Measurements from ENCODE around the gene CHGA. TPM values are rescaled to one million over a fixed set of nuclear protein-coding genes. Genes with fewer than 3 reads are reported as not detected.

Gene CHGA
- total and polyA plus RNA-seq, 4 donors: 0.47 to 4.4 (median 0.82) TPM

DNA sequence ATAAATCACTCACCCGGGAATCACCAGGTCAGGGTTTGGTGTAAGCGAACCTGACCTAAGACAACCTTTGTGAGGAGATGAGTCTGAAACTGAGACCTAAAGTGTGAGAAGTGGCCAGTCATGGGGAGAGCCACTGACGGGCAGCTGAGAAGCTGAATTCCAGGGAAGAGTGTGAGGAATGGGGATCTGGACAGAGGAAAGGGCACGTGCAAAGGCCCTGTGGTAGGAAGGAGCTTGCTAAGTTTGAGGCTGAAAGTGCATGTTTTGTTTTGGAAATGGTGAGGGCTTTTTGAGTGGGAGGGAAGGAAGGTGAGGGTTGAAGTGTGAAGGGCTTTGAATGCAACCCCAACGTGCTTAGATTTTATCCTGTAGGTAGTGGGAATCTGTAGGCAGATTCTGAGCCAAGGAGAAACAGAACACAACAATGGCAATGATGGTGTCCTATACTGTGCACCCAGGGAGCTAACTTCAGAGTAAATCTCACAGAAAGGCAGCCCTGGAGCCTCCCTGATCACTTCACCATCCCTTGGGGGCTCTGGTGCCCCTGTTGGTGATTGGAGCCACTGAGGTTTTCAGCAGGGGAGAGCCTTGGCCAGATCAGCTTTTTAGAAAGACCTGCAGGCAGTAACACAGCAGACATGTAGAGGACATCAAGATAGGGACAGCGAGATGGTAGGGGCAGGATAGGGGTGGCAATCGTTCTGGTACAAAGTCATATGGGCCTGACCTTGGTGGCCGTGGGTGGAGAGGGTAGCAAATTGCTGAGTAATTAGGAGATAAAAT lies 37.5 kb upstream of the CHGA start:
- no peak overlapping the region for H3K4me3 ChIP-seq
- H3K27ac ChIP-seq (ENCODE audit: low read depth in 1 of 2, low read length in 1 of 2): no peak overlapping the region
- H3K36me3 ChIP-seq (ENCODE audit: control insufficient read depth in 4 of 4, insufficient read depth in 4 of 4, low read length in 4 of 4): no peaks in the 10 kb centered on the region
- H3K9ac ChIP-seq (ENCODE audit: insufficient read depth in 1 of 2, low read length in 2 of 2): no peak overlapping the region
- TF ChIP-seq, protein P1, sequence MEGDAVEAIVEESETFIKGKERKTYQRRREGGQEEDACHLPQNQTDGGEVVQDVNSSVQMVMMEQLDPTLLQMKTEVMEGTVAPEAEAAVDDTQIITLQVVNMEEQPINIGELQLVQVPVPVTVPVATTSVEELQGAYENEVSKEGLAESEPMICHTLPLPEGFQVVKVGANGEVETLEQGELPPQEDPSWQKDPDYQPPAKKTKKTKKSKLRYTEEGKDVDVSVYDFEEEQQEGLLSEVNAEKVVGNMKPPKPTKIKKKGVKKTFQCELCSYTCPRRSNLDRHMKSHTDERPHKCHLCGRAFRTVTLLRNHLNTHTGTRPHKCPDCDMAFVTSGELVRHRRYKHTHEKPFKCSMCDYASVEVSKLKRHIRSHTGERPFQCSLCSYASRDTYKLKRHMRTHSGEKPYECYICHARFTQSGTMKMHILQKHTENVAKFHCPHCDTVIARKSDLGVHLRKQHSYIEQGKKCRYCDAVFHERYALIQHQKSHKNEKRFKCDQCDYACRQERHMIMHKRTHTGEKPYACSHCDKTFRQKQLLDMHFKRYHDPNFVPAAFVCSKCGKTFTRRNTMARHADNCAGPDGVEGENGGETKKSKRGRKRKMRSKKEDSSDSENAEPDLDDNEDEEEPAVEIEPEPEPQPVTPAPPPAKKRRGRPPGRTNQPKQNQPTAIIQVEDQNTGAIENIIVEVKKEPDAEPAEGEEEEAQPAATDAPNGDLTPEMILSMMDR (IDR thresholded peaks at IDR 0.05; ENCODE audit: control extremely low read depth, extremely low read depth): no peak
- H3K27me3 ChIP-seq (ENCODE audit: control insufficient read depth in 3 of 3, insufficient read depth in 3 of 3, low read length in 2 of 3): peaks cover 0 to 3% (median 0%) of the 10 kb centered on the region in 3 donors
- H3K9me3 ChIP-seq (ENCODE audit: control insufficient read depth in 4 of 4, insufficient read depth in 3 of 4, low read length in 3 of 4): peaks cover 0 to 8% (median 0%) of the 10 kb centered on the region in 4 donors
- WGBS, 2 donors: 68 to 81% methylated on average over 8 of the region's 8 CpGs
- no peak for ATAC-seq (ENCODE audit: insufficient read depth, low FRiP score)
- no peak for DNase-seq
- H3K4me1 ChIP-seq (ENCODE audit: control insufficient read depth in 5 of 5, insufficient read depth in 5 of 5, low read length in 5 of 5): no peaks in the 10 kb centered on the region

DNA sequence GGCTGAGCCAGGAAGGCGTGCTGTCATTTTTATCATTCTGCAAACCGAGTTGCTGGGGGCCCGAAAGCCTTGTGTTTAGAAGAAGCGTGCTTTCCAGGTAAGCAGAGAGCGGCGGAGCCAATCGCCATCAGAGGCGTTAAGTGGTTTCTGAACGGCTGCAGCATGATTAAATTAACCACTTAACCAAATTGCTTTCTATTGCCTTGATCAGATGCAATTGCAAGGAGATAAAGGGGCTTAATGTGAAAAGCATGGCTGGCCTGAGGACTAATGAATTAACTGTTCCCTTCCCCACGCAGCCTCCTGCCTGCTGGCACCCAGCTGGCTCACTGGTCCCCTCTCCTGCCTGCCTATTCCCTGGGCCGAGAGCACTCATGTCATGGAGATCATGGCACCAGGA lies 36.6 kb upstream of the CHGA start:
- no peak for DNase-seq
- no peak overlapping the region for H3K4me3 ChIP-seq
- 63 to 67% methylated on average over 11 of the region's 11 CpGs for WGBS, 2 donors
- H3K27me3 ChIP-seq (ENCODE audit: control insufficient read depth in 3 of 3, insufficient read depth in 3 of 3, low read length in 2 of 3): peaks cover 0 to 3% (median 0%) of the 10 kb centered on the region in 3 donors
- H3K27ac ChIP-seq (ENCODE audit: low read depth in 1 of 2, low read length in 1 of 2): no peak overlapping the region
- no peak overlapping the region for H3K9ac ChIP-seq (ENCODE audit: insufficient read depth in 1 of 2, low read length in 2 of 2)
- H3K9me3 ChIP-seq (ENCODE audit: control insufficient read depth in 4 of 4, insufficient read depth in 3 of 4, low read length in 3 of 4): peaks cover 0 to 8% (median 0%) of the 10 kb centered on the region in 4 donors
- H3K36me3 ChIP-seq (ENCODE audit: control insufficient read depth in 4 of 4, insufficient read depth in 4 of 4, low read length in 4 of 4): no peaks in the 10 kb centered on the region
- no peak for ATAC-seq (ENCODE audit: insufficient read depth, low FRiP score)
- H3K4me1 ChIP-seq (ENCODE audit: control insufficient read depth in 5 of 5, insufficient read depth in 5 of 5, low read length in 5 of 5): no peaks in the 10 kb centered on the region
- TF ChIP-seq, protein P1 (IDR thresholded peaks at IDR 0.05; ENCODE audit: control extremely low read depth, extremely low read depth): no peak

DNA sequence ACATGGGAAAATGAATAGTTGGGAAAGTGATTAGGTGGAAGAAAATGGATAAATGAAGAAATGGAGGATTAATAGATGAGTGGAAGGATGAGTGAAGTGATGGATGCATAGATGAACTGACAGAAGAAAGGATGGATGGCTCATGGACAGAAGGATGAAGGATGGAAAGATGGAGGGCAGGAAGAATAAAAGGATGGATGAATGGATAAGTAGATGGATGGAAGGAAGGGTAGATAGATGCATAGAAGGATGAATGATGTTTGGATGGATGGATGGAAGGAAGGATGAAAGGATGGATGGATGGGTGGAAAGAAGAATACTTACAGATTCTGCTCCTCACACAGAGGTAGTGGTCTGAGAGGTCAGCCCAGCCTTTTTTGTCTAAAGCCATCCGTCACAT lies 35.8 kb upstream of the CHGA start:
- H3K4me1 ChIP-seq (ENCODE audit: control insufficient read depth in 5 of 5, insufficient read depth in 5 of 5, low read length in 5 of 5): no peaks in the 10 kb centered on the region
- H3K36me3 ChIP-seq (ENCODE audit: control insufficient read depth in 4 of 4, insufficient read depth in 4 of 4, low read length in 4 of 4): no peaks in the 10 kb centered on the region
- peaks cover 0 to 3% (median 0%) of the 10 kb centered on the region in 3 donors for H3K27me3 ChIP-seq (ENCODE audit: control insufficient read depth in 3 of 3, insufficient read depth in 3 of 3, low read length in 2 of 3)
- no peak overlapping the region for H3K4me3 ChIP-seq
- DNase-seq (no peak), ATAC-seq (ENCODE audit: insufficient read depth, low FRiP score) (no peak)
- no peak overlapping the region for H3K9ac ChIP-seq (ENCODE audit: insufficient read depth in 1 of 2, low read length in 2 of 2)
- WGBS, 2 donors: 87 to 89% methylated on average over 1 of the region's 1 CpG
- TF ChIP-seq, protein P1 (IDR thresholded peaks at IDR 0.05; ENCODE audit: control extremely low read depth, extremely low read depth): no peak
- H3K9me3 ChIP-seq (ENCODE audit: control insufficient read depth in 4 of 4, insufficient read depth in 3 of 4, low read length in 3 of 4): peaks cover 0 to 14% (median 0%) of the 10 kb centered on the region in 4 donors
- H3K27ac ChIP-seq (ENCODE audit: low read depth in 1 of 2, low read length in 1 of 2): no peak overlapping the region
